Loucy (cell line): ENCODE data around the gene ZNF564.

Source experiments
- H2AFZ ChIP-seq: fragments of 200-600 bp; sonication (generic); 2 replicates; pipeline ENCODE4 v1.6.0; 2016; ENCODE audit warnings: antibody characterized with exemption, mild to moderate bottlenecking, low read length, moderate library complexity
- H3F3A ChIP-seq: fragments of 200-600 bp; 2 replicates; pipeline ENCODE4 v1.6.0; 2016; ENCODE audit warnings: antibody characterized with exemption, low read depth, mild to moderate bottlenecking
- H3K27me3 ChIP-seq: fragments of 200-600 bp; sonication (generic); 2 replicates; pipeline ENCODE4 v1.6.1; 2014; ENCODE audit warnings: low read length, mild to moderate bottlenecking; ENCODE audit not compliant: insufficient read depth, poor library complexity, severe bottlenecking
- H3K36me3 ChIP-seq: fragments of 200-600 bp; sonication (generic); 2 replicates; pipeline ENCODE4 v1.6.1; 2016; ENCODE audit warnings: low read length; ENCODE audit not compliant: insufficient read depth
- H3K4me1 ChIP-seq: fragments of 200-600 bp; sonication (generic); 2 replicates; pipeline ENCODE4 v1.5.1; 2014; ENCODE audit warnings: low read length, mild to moderate bottlenecking; ENCODE audit not compliant: insufficient read depth, poor library complexity, severe bottlenecking
- H3K4me2 ChIP-seq: fragments of 200-600 bp; sonication (generic); 2 replicates; pipeline ENCODE4 v1.6.0; 2014; ENCODE audit warnings: antibody characterized with exemption, low read length, low read depth, mild to moderate bottlenecking; ENCODE audit not compliant: poor library complexity, severe bottlenecking
- H3K4me3 ChIP-seq: fragments of 200-600 bp; sonication (generic); 2 replicates; pipeline ENCODE4 v1.5.1; 2014; ENCODE audit warnings: low read length, mild to moderate bottlenecking, mixed read lengths; ENCODE audit not compliant: poor library complexity, severe bottlenecking
- H3K79me2 ChIP-seq: fragments of 200-600 bp; sonication (generic); 2 replicates; pipeline ENCODE4 v1.6.1; 2014; ENCODE audit warnings: low read length; ENCODE audit not compliant: insufficient read depth
- H3K9ac ChIP-seq: fragments of 200-600 bp; sonication (generic); 2 replicates; pipeline ENCODE4 v1.6.0; 2014; ENCODE audit warnings: mild to moderate bottlenecking, low read depth, low read length, moderate library complexity; ENCODE audit not compliant: poor library complexity, severe bottlenecking
- H3K9me2 ChIP-seq: fragments of 200-600 bp; sonication (generic); replicated peaks from 2 replicates; pipeline ENCODE4 v1.6.1; 2016; ENCODE audit warnings: low read depth, low read length, mixed read lengths
- H3K9me3 ChIP-seq: fragments of 200-600 bp; sonication (generic); 2 replicates; pipeline ENCODE4 v1.6.1; 2014; ENCODE audit warnings: mild to moderate bottlenecking, antibody characterized with exemption, low read length, low read depth; ENCODE audit not compliant: insufficient read depth
- H4K20me1 ChIP-seq: fragments of 200-600 bp; sonication (generic); 2 replicates; pipeline ENCODE4 v1.6.0; 2014; ENCODE audit warnings: antibody characterized with exemption, low read length, mild to moderate bottlenecking; ENCODE audit not compliant: insufficient read depth, poor library complexity, severe bottlenecking
- CTCF ChIP-seq: fragments of 200-600 bp; sonication (generic); conservative IDR thresholded peaks from 2 replicates; pipeline ENCODE4 v1.5.1; 2014; ENCODE audit warnings: mild to moderate bottlenecking, antibody characterized with exemption, low read length
- EZH2phosphoT487 ChIP-seq: fragments of 200-600 bp; IDR thresholded peaks from 2 replicates; pipeline ENCODE4 v1.6.1; 2018; ENCODE audit warnings: antibody characterized with exemption, mild to moderate bottlenecking, moderate library complexity, borderline replicate concordance

Gene ZNF564

GRCh38 chr19:12546068-12546467, 5.2 kb downstream of the ZNF564 start:
- Histone ChIP-seq H3K4me1 (peaks cover 28% of the 10 kb centered on the region), H3K79me2 (peaks cover 75% of the 10 kb centered on the region), H3F3A (no peaks in the 10 kb centered on the region), H3K9me3 (no peaks in the 10 kb centered on the region), H4K20me1 (peaks cover 27% of the 10 kb centered on the region), H3K9ac (no peak overlapping the region), H3K9me2 (no peaks in the 10 kb centered on the region), H3K4me2 (peak overlapping the region; percentile 36), H3K4me3 (no peak overlapping the region), H3K27me3 (no peaks in the 10 kb centered on the region), H2AFZ (no peak overlapping the region), H3K36me3 (no peaks in the 10 kb centered on the region)
- TF ChIP-seq CTCF (no peak), EZH2phosphoT487 (no peak)

- H3K4me2 ChIP-seq: peak overlapping the region; percentile 36
- H4K20me1 ChIP-seq: peaks cover 21% of the 10 kb centered on the region
- no peaks in the 10 kb centered on the region for H3K9me2 ChIP-seq
- no peaks in the 10 kb centered on the region for H3F3A ChIP-seq
- no peak for TF ChIP-seq CTCF
- no peak for TF ChIP-seq EZH2phosphoT487
- H3K4me1 ChIP-seq: peaks cover 24% of the 10 kb centered on the region
- no peak overlapping the region for H3K4me3 ChIP-seq
- peaks cover 69% of the 10 kb centered on the region for H3K79me2 ChIP-seq
- H2AFZ ChIP-seq: no peak overlapping the region
- H3K27me3 ChIP-seq: no peaks in the 10 kb centered on the region
- no peaks in the 10 kb centered on the region for H3K9me3 ChIP-seq
- H3K9ac ChIP-seq: no peak overlapping the region
- H3K36me3 ChIP-seq: 0 out of 2 replicates have a peak, but pooled peaks cover under 1% of the 10 kb centered on the region
These were observed 6.0 kb downstream of the ZNF564 start for GRCh38 chr19:12545267-12545666.

- Histone ChIP-seq H3K27me3 (no peaks in the 10 kb centered on the region), H3K9me3 (no peaks in the 10 kb centered on the region), H3K4me2 (peak overlapping the region; percentile 19), H3K9ac (no peak overlapping the region), H4K20me1 (peaks cover 14% of the 10 kb centered on the region), H3K4me3 (no peak overlapping the region), H3K9me2 (no peaks in the 10 kb centered on the region), H3K79me2 (peaks cover 61% of the 10 kb centered on the region; the same call in 1 of the 2 replicates), H3F3A (no peaks in the 10 kb centered on the region), H3K4me1 (peaks cover 19% of the 10 kb centered on the region), H3K36me3 (0 out of 2 replicates have a peak, but pooled peaks cover 2% of the 10 kb centered on the region), H2AFZ (no peak overlapping the region)
- TF ChIP-seq CTCF (no peak), EZH2phosphoT487 (no peak)
These were observed 6.8 kb downstream of the ZNF564 start for GRCh38 chr19:12544401-12544876.
